Memory B cell (primary cell): ENCODE results near the gene ATP1A4.

Experiments
- ATAC-seq: fragments of 150-1000 bp; cut with Tn5 transposase; 2 replicates; pipeline ENCODE4 v1.10.0; 2021; ENCODE audit warnings: low read depth, mild to moderate bottlenecking, moderate library complexity
- DNase-seq, 2 donors: peaks; one replicate each; pipeline ENCODE4 v3.0.0; 2022; ENCODE audit warnings: low spot score in 2 of 2
- H3K27ac Mint-ChIP-seq: one replicate; pipeline ENCODE4 v1.8.0; 2022; ENCODE audit warnings: mild to moderate bottlenecking, moderate library complexity, mixed read lengths
- H3K27me3 Mint-ChIP-seq: one replicate; pipeline ENCODE4 v1.8.0; 2022; ENCODE audit warnings: mixed read lengths
- H3K36me3 Mint-ChIP-seq: one replicate; pipeline ENCODE4 v1.8.0; 2022; ENCODE audit warnings: mild to moderate bottlenecking, mixed read lengths
- H3K4me1 Mint-ChIP-seq: one replicate; pipeline ENCODE4 v1.8.0; 2022; ENCODE audit warnings: mixed read lengths
- H3K4me3 Mint-ChIP-seq: one replicate; pipeline ENCODE4 v1.8.0; 2022; ENCODE audit warnings: mild to moderate bottlenecking, moderate library complexity, mixed read lengths
- H3K9me3 Mint-ChIP-seq: one replicate; pipeline ENCODE4 v1.8.0; 2022; ENCODE audit warnings: mixed read lengths

Gene ATP1A4

GRCh38 chr1:160144921-160145320 is 6.5 kb upstream of the ATP1A4 start:
- Mint-ChIP-seq H3K27ac (no peak overlapping the region), H3K9me3 (no peaks in the 10 kb centered on the region), H3K4me1 (peaks cover 2% of the 10 kb centered on the region), H3K27me3 (peaks cover 18% of the 10 kb centered on the region), H3K4me3 (no peak overlapping the region), H3K36me3 (no peaks in the 10 kb centered on the region)
- no peak for ATAC-seq
- no peak for DNase-seq

GRCh38 chr1:160146107-160146506 is 5.3 kb upstream of the ATP1A4 start:
- Mint-ChIP-seq H3K27ac (no peak overlapping the region), H3K27me3 (peaks cover 13% of the 10 kb centered on the region), H3K4me1 (peaks cover 2% of the 10 kb centered on the region), H3K4me3 (no peak overlapping the region), H3K9me3 (no peaks in the 10 kb centered on the region), H3K36me3 (no peaks in the 10 kb centered on the region)
- DNase-seq (no peak), ATAC-seq (no peak)

- H3K4me3 Mint-ChIP-seq = no peak overlapping the region
- H3K27ac Mint-ChIP-seq = no peak overlapping the region
- H3K4me1 Mint-ChIP-seq = peaks cover 2% of the 10 kb centered on the region
- H3K36me3 Mint-ChIP-seq = no peaks in the 10 kb centered on the region
- DNase-seq (no peak), ATAC-seq (no peak)
- peaks cover 10% of the 10 kb centered on the region for H3K27me3 Mint-ChIP-seq
- no peaks in the 10 kb centered on the region for H3K9me3 Mint-ChIP-seq
Observed at GRCh38 chr1:160148121-160148520, 3.3 kb upstream of the ATP1A4 start.

- H3K4me3 Mint-ChIP-seq = no peak overlapping the region
- H3K27me3 Mint-ChIP-seq = peaks cover 10% of the 10 kb centered on the region
- H3K36me3 Mint-ChIP-seq = no peaks in the 10 kb centered on the region
- H3K9me3 Mint-ChIP-seq = no peaks in the 10 kb centered on the region
- ATAC-seq (no peak), DNase-seq (no peak)
- H3K4me1 Mint-ChIP-seq = peaks cover 2% of the 10 kb centered on the region
- H3K27ac Mint-ChIP-seq = no peak overlapping the region
Observed at GRCh38 chr1:160149233-160149632, 2.2 kb upstream of the ATP1A4 start.

GRCh38 chr1:160149716-160150115 is 1.7 kb upstream of the ATP1A4 start:
- peaks cover 10% of the 10 kb centered on the region for H3K27me3 Mint-ChIP-seq
- no peak overlapping the region for H3K4me3 Mint-ChIP-seq
- H3K4me1 Mint-ChIP-seq = peaks cover 2% of the 10 kb centered on the region
- DNase-seq = no peak
- H3K36me3 Mint-ChIP-seq = no peaks in the 10 kb centered on the region
- H3K9me3 Mint-ChIP-seq = no peaks in the 10 kb centered on the region
- no peak for ATAC-seq
- no peak overlapping the region for H3K27ac Mint-ChIP-seq

- H3K4me1 Mint-ChIP-seq = no peaks in the 10 kb centered on the region
- ATAC-seq (no peak), DNase-seq (no peak)
- H3K9me3 Mint-ChIP-seq = no peaks in the 10 kb centered on the region
- peaks cover 9% of the 10 kb centered on the region for H3K27me3 Mint-ChIP-seq
- H3K27ac Mint-ChIP-seq = no peak overlapping the region
- no peak overlapping the region for H3K4me3 Mint-ChIP-seq
- no peaks in the 10 kb centered on the region for H3K36me3 Mint-ChIP-seq
Observed at GRCh38 chr1:160154790-160155189, 3.4 kb downstream of the ATP1A4 start.

GRCh38 chr1:160156361-160156760 is 5.0 kb downstream of the ATP1A4 start:
- H3K27ac Mint-ChIP-seq = no peak overlapping the region
- H3K27me3 Mint-ChIP-seq = peaks cover 9% of the 10 kb centered on the region
- DNase-seq (no peak), ATAC-seq (no peak)
- no peaks in the 10 kb centered on the region for H3K4me1 Mint-ChIP-seq
- no peaks in the 10 kb centered on the region for H3K9me3 Mint-ChIP-seq
- no peaks in the 10 kb centered on the region for H3K36me3 Mint-ChIP-seq
- no peak overlapping the region for H3K4me3 Mint-ChIP-seq

GRCh38 chr1:160157174-160157573 is 5.8 kb downstream of the ATP1A4 start:
- no peak for ATAC-seq
- DNase-seq = no peak
- Mint-ChIP-seq H3K9me3 (no peaks in the 10 kb centered on the region), H3K27ac (no peak overlapping the region), H3K36me3 (no peaks in the 10 kb centered on the region), H3K27me3 (peaks cover 3% of the 10 kb centered on the region), H3K4me3 (no peak overlapping the region), H3K4me1 (peaks cover 6% of the 10 kb centered on the region)

GRCh38 chr1:160158031-160158430 is 6.6 kb downstream of the ATP1A4 start:
- H3K36me3 Mint-ChIP-seq = no peaks in the 10 kb centered on the region

GRCh38 chr1:160158534-160158933 is 7.1 kb downstream of the ATP1A4 start:
- no peak overlapping the region for H3K4me3 Mint-ChIP-seq
- ATAC-seq = no peak
- no peaks in the 10 kb centered on the region for H3K36me3 Mint-ChIP-seq
- peaks cover 6% of the 10 kb centered on the region for H3K4me1 Mint-ChIP-seq
- DNase-seq = no peak
- peaks cover 3% of the 10 kb centered on the region for H3K27me3 Mint-ChIP-seq
- no peak overlapping the region for H3K27ac Mint-ChIP-seq
- H3K9me3 Mint-ChIP-seq = no peaks in the 10 kb centered on the region

More at GRCh38 chr1:160158031-160158430, 6.6 kb downstream of the ATP1A4 start:
- no peak overlapping the region for H3K27ac Mint-ChIP-seq
- H3K4me3 Mint-ChIP-seq = no peak overlapping the region
- H3K4me1 Mint-ChIP-seq = peaks cover 6% of the 10 kb centered on the region
- H3K9me3 Mint-ChIP-seq = no peaks in the 10 kb centered on the region
- DNase-seq (no peak), ATAC-seq (no peak)
- H3K27me3 Mint-ChIP-seq = peaks cover 3% of the 10 kb centered on the region

- Mint-ChIP-seq H3K9me3 (no peaks in the 10 kb centered on the region), H3K4me3 (no peak overlapping the region), H3K4me1 (peaks cover 6% of the 10 kb centered on the region), H3K36me3 (no peaks in the 10 kb centered on the region), H3K27me3 (peaks cover 3% of the 10 kb centered on the region), H3K27ac (no peak overlapping the region)
- DNase-seq (no peak), ATAC-seq (no peak)
Observed at GRCh38 chr1:160159846-160160245, 8.4 kb downstream of the ATP1A4 start.

GRCh38 chr1:160161965-160162705 is 10.7 kb downstream of the ATP1A4 start:
- no peak for ATAC-seq
- Mint-ChIP-seq H3K4me3 (no peak overlapping the region), H3K36me3 (no peaks in the 10 kb centered on the region), H3K9me3 (no peaks in the 10 kb centered on the region), H3K4me1 (peaks cover 9% of the 10 kb centered on the region), H3K27me3 (peaks cover 3% of the 10 kb centered on the region), H3K27ac (no peak overlapping the region)
- DNase-seq = no peak

GRCh38 chr1:160162931-160163330 is 11.5 kb downstream of the ATP1A4 start:
- Mint-ChIP-seq H3K4me3 (no peak overlapping the region), H3K27me3 (peaks cover 3% of the 10 kb centered on the region), H3K4me1 (peaks cover 9% of the 10 kb centered on the region), H3K36me3 (no peaks in the 10 kb centered on the region), H3K9me3 (no peaks in the 10 kb centered on the region), H3K27ac (no peak overlapping the region)
- no peak for ATAC-seq
- no peak for DNase-seq

- Mint-ChIP-seq H3K36me3 (no peaks in the 10 kb centered on the region), H3K9me3 (no peaks in the 10 kb centered on the region), H3K4me3 (no peak overlapping the region), H3K27ac (no peak overlapping the region), H3K4me1 (peaks cover 9% of the 10 kb centered on the region), H3K27me3 (peaks cover 3% of the 10 kb centered on the region)
- DNase-seq (no peak), ATAC-seq (no peak)
Observed at GRCh38 chr1:160163615-160164014, 12.2 kb downstream of the ATP1A4 start.

- DNase-seq = no peak
- Mint-ChIP-seq H3K9me3 (no peaks in the 10 kb centered on the region), H3K4me3 (no peak overlapping the region), H3K27ac (no peak overlapping the region), H3K4me1 (peaks cover 13% of the 10 kb centered on the region), H3K36me3 (no peaks in the 10 kb centered on the region), H3K27me3 (peaks cover 3% of the 10 kb centered on the region)
- ATAC-seq = no peak
Observed at GRCh38 chr1:160164121-160164520, 12.7 kb downstream of the ATP1A4 start.
